Testis (tissue), 3 donors: ENCODE data around the gene TRIP6. TPM values are rescaled to one million over a fixed set of nuclear protein-coding genes. Genes with fewer than 3 reads are reported as not detected.

Source experiments
- DNase-seq: peaks from one replicate; pipeline ENCODE4 v3.0.0-alpha.2; 2019
- H3K27ac ChIP-seq, 2 donors: fragments of 200-600 bp; sonication (generic); one replicate each; pipeline ENCODE4 v1.5.1; 2019
- H3K27me3 ChIP-seq: fragments of 200-600 bp; sonication (generic); one replicate; pipeline ENCODE4 v1.5.1; 2019
- H3K36me3 ChIP-seq: fragments of 200-600 bp; sonication (generic); one replicate; pipeline ENCODE4 v1.5.1; 2017; ENCODE audit warnings: low read depth; ENCODE audit errors: missing control alignments
- H3K4me1 ChIP-seq: fragments of 200-600 bp; sonication (generic); one replicate; pipeline ENCODE4 v1.5.1; 2019
- H3K4me3 ChIP-seq, 2 donors: fragments of 200-600 bp; sonication (generic); one replicate each; pipeline ENCODE4 v1.5.1; 2017 to 2019
- H3K9me3 ChIP-seq: fragments of 200-600 bp; sonication (generic); one replicate; pipeline ENCODE4 v1.5.1; 2017
- CTCF ChIP-seq, 3 experiments: fragments of 450-650 bp in 2 of 3; fragments of 200-600 bp in 1 of 3; sonication (generic) in 1 of 3; IDR thresholded peaks; one replicate each; pipeline ENCODE4 v1.5.1; 2016 to 2019; ENCODE audit warnings: antibody characterized with exemption in 3 of 3, mild to moderate bottlenecking in 2 of 3, moderate library complexity in 1 of 3
- POLR2A ChIP-seq: fragments of 450-650 bp; IDR thresholded peaks from one replicate; pipeline ENCODE4 v1.6.1; 2017; ENCODE audit warnings: antibody characterized with exemption, mild to moderate bottlenecking, moderate library complexity
- WGBS, 2 donors: methylation state at CpG; one replicate each; pipeline ENCODE4 v1.1.5; 2018; 5-methylcytosine and 5-hydroxymethylcytosine counted together
- intact Hi-C: fragments of 100-400 bp; cut with DNase I; formaldehyde crosslinking; loops from one replicate; pipeline ENCODE4 v1.15.1; 2023; ENCODE audit warnings: low total_unique reads
- polyA plus RNA-seq: library from polyadenylated mRNA; stranded (reverse); fragments of 350-450 nt; fragmentation: Illumina TruSeq; extraction: RNeasy Lipid Tissue Mini Kit (QIAGEN cat#74804); gene quantifications from one replicate; pipeline ENCODE4 v1.2.3, GENCODE V29; 2014; ENCODE audit warnings: low read depth, low replicate concordance; ENCODE audit not compliant: insufficient read depth
- total RNA-seq, 2 donors: library from RNA; depleted of rRNA; stranded (reverse); fragments of >200 nt; gene quantifications; one replicate each; pipeline ENCODE4 v1.2.3, GENCODE V29; 2016

The TRIP6 gene
- total and polyA plus RNA-seq, 3 donors from 2014 or later, result 46.8 to 99.6 (median 49.8) TPM

DNA sequence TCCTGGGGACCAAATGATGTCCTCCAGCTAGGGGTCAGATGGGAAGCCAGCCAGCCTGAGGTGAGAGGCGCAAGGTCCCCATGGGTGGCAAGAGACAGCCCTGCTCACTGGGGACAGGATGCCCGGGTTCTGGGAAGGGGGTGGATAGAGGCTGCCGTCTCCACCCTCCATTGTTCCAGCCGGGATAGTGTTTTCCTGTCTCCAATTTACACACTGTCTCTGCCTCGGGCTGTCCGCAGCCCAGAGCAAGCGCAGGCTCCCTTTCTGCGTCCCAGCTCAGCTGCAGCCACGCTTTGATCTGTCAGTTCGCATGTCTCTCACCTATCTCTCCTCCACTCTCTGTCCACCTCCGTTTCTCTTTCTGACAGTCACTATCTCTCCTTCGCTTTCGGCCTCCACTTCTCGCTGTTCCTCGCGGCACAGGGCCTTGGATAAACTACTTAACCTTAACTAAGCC lies 41.9 kb upstream of the TRIP6 start:
- TF ChIP-seq POLR2A (no peak), CTCF (IDR thresholded peaks at IDR 0.05) (no peak)
- DNase-seq, result no peak
- intact Hi-C loops, result no loop called here
- peak overlapping the region in 1 of 2 donors; percentile 73 for H3K4me3 ChIP-seq
- H3K27me3 ChIP-seq, result no peaks in the 10 kb centered on the region
- no peak overlapping the region for H3K27ac ChIP-seq
- peaks cover 18% of the 10 kb centered on the region for H3K4me1 ChIP-seq
- H3K36me3 ChIP-seq, result no peaks in the 10 kb centered on the region
- 22 to 29% methylated on average over 14 to 16 of the region's 16 CpGs for WGBS, 2 donors
- no peaks in the 10 kb centered on the region for H3K9me3 ChIP-seq

DNA sequence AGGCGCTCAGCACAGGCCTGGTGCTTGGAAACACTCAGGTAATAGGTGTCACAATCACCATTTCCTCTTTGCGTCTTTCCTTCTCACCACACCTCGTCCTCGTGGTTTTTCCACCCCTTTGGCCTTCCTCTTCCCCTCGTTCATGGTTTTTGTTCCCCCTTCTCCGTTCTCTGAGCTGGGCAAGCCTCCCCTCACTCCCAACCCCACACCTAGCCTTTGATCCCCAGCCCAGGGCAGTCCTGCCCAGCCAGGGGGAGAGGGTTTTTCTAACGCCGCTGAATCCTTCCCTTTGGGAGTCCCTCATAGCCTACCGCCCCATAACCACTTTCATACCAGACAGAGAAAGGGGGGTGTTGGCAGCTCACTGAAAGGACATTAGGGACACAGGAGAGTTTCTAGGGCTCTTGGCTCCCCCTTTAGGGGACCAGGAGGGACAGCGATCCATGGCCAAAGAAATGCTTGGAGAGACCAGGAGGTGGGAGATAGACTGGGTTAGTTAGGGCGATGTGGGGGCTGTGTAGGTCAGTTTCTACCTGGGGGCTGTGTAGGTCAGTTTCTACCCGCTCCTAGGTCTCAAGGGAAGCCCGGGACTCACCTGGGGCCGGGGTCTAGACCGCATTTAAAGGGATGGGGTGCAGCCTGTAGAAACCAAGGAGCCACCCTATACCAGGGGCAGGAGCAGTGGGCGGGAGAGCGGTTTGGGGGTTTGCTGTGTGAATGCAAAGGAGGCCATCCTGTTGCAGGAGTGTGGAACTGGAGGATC lies 41.3 kb upstream of the TRIP6 start:
- peak overlapping the region; percentile 39 to 77 for H3K27ac ChIP-seq
- DNase-seq, result no peak
- no peaks in the 10 kb centered on the region for H3K27me3 ChIP-seq
- no peaks in the 10 kb centered on the region for H3K36me3 ChIP-seq
- intact Hi-C loops, result no loop called here
- no peaks in the 10 kb centered on the region for H3K9me3 ChIP-seq
- no peak for TF ChIP-seq POLR2A
- TF ChIP-seq CTCF (IDR thresholded peaks at IDR 0.05), result no peak
- 18 to 27% methylated on average over 16 to 17 of the region's 17 CpGs for WGBS, 2 donors
- peaks cover 18% of the 10 kb centered on the region for H3K4me1 ChIP-seq
- peak overlapping the region; percentile 68 to 73 for H3K4me3 ChIP-seq

DNA sequence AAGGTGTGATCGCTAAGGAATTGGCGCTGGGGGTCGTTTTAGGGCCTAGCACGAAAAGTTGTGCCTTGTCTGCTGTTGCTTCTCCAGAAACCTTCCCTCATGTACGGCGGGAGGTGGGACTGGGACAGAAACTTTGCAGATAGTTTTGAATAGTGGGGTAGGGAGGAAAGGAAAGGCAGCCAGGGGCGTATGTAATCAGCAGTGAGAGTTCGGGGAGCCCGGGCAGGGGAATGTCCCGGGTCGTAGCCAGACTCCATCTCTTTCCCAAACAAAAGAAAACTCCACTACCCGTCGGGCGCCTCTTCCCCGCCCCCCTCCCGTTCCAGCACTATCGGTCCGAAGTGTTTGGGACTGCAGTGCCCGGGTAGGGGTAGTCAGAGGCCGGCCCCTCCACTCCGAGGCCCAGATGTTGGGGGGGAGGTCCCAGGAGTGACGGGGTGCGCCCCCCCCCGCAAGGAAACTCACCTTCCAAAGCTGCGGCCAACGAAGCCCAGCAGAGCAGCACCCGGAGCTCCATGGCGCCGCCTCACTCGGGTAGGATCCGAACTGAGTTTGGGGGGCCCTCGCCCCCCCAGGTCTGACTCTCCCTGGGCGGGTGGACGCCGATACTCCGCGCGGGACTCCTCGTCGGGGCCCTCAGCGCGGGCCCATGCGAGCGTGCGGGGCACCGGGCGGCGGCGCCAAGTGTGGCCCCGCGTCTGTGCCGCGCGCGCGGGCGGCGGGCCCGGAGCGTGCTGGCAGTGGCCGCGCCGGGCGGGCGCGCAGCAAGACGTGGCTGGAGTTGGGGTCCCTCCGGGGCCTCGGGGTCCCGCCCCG lies 40.5 kb upstream of the TRIP6 start:
- intact Hi-C loops, result no loop called here
- 0 to 2% methylated on average over 15 to 43 of the region's 71 CpGs for WGBS, 2 donors
- Histone ChIP-seq H3K9me3 (no peaks in the 10 kb centered on the region), H3K4me1 (peaks cover 18% of the 10 kb centered on the region), H3K27me3 (no peaks in the 10 kb centered on the region), H3K27ac (peak overlapping the region; percentile 39 to 77), H3K36me3 (no peaks in the 10 kb centered on the region), H3K4me3 (peak overlapping the region; percentile 68 to 73)
- DNase-seq, result no peak
- no peak for TF ChIP-seq POLR2A
- TF ChIP-seq CTCF (IDR thresholded peaks at IDR 0.05), result no peak

DNA sequence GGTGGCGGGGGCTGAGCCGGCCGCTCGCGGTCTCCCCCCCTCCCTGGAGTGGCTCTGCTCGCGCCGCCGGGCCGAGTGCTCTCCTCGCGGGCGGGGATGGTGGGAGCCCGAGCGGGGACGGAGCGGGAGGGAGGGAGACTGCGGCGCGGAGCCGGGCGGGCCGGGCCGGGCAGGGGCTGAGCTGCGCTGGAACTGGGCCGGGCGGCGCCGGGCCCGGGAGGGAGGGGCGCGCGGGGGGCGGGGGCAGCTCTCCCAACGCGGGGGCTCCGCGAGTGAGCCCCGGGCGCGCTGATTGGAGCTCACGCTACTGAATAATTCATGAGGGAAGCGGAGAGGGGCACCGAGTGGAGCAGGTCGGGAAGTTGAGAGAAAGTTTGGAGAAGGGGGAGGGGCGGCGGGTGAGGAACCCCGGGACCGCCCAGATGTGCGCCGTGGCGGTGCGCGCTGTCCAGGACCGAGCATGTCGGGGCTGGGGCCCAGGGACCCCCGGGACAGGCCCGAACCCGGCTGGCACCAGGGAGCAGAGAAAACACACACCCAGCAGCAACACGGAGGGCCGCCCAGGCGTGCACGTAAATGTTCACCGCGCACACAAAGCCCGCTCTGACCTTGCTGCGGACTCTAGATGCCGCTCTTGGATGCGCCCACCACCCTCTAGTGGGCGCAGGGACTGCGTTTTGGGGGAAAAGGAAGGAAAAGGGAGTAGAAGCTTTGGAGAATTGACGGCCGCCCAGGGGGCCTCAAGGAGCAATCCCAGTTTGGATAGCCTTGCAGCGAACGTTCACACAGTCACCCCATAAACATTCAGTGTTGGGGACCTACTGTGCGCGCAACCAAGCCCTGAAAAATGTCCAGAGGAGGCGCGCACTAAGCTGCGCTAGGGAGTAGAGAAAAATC lies 39.6 kb upstream of the TRIP6 start, which contains the start of gene EPHB4:
Gene EPHB4 (minus strand): TSS at position 194 of the 897 bp plus-strand sequence. CDS start 493 bp downstream, outside the sequence.
- Histone ChIP-seq H3K4me1 (peaks cover 18% of the 10 kb centered on the region), H3K36me3 (no peaks in the 10 kb centered on the region), H3K4me3 (peak within 1 kb of the TSS; percentile 68 to 73), H3K27me3 (no peaks in the 10 kb centered on the region), H3K27ac (peak within 1 kb of the TSS; percentile 39 to 77), H3K9me3 (no peaks in the 10 kb centered on the region)
- intact Hi-C loops, result no loop called here
- DNase-seq, result peak; percentile 92
- TF ChIP-seq POLR2A (no peak), CTCF (IDR thresholded peaks at IDR 0.05) (peak in 1 of 3 experiments; percentile 22)
- WGBS, 2 donors, result 1% methylated on average over 32 to 78 of the region's 80 CpGs
